Activated CD4-positive, CD25-positive, alpha-beta regulatory T cell treated with anti-CD3 and anti-CD28 coated beads, Interleukin-2, amount 50 U/mL, for 72 hours (primary cell): ENCODE data around the gene ODAM.
"Not testable (repeated sequence)": the region's sequence is repeated elsewhere in the genome, so short reads cannot be mapped to it uniquely, and the experiment has no call there.

Experiments
- DNase-seq: peaks from one replicate; pipeline ENCODE4 v3.0.0; 2021

ODAM gene, protein sequence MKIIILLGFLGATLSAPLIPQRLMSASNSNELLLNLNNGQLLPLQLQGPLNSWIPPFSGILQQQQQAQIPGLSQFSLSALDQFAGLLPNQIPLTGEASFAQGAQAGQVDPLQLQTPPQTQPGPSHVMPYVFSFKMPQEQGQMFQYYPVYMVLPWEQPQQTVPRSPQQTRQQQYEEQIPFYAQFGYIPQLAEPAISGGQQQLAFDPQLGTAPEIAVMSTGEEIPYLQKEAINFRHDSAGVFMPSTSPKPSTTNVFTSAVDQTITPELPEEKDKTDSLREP

DNA sequence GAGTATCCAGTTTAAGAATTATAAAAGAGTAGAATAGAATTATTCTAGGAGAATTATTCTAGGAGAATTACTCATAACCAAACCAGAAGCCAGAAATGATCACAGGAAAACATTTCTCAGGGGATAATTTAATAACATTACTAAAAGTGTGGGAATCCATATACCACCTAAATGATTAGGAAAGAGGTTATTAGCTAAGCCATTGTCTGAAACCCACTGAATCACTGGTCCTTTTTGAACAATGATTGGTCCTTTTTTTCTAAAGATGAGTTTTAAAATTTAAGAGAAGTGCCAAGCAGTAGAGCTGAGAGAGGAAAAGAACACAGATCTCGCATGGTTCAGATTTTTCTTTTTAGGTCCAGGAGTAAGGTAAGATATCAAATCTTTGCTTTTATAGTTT, at the start of gene ODAM:
ODAM (plus strand) TSS at position 301 of the 400 bp plus-strand sequence. CDS start 819 bp downstream, outside the sequence.
- no peak for DNase-seq

DNA sequence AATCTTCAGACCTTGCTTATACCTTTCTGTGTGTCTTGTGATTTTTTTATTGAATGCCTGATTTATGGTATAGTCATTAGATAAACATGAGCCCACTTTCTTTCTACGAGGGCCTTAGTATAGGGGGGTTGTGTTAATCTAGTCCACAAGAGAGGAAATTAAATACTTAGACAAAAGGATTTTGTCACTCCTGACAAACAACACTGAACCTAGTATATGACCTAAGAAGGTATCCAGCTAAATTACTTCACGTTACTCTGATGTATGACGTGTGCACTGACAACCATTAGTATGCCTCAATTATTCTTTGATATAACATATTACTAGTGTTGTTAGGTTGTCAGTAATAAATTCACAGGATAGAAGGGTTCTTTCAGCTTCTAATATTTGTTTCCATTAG, 44.3 kb upstream of the ODAM start:
- no peak for DNase-seq

DNA sequence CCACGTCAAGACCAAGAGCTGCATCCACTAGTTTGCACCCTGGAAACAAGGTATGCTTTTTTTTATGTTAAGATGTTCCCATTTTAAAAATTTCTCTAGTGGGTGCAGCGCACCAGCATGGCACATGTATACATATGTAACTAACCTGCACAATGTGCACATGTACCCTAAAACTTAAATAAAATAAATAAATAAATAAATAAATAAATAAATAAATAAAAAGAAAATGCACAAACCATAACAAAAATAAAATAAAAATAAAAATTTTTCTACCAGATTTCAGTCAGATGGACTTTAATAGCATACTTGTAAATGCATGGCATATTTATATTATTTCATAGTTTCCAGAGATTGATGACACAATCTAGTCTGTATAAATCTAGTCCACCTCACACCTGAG, 43.4 kb upstream of the ODAM start:
- no peak for DNase-seq

DNA sequence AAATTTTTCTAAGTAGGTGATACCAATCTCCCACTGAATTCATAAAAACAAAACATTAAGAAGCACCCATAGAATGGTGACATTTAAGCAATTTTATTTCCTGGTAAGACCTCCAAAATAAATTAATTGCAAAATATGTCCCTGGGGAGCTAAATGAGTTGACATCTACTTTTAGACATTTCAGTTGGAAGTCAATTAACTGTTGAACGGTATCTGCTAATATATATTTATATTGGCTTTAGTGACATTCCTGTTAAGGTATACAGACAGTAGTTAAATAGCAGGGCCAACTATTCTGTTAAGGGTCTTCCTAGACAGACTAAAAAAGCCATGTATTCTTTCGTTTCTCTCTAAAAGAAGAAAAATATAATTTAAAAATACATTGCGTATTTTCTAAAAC, 41.6 kb upstream of the ODAM start, which contains the start of gene PRR27:
PRR27 (plus strand) TSS at position 301 of the 400 bp plus-strand sequence. CDS start 139 bp downstream, outside the sequence.
- no peak for DNase-seq

DNA sequence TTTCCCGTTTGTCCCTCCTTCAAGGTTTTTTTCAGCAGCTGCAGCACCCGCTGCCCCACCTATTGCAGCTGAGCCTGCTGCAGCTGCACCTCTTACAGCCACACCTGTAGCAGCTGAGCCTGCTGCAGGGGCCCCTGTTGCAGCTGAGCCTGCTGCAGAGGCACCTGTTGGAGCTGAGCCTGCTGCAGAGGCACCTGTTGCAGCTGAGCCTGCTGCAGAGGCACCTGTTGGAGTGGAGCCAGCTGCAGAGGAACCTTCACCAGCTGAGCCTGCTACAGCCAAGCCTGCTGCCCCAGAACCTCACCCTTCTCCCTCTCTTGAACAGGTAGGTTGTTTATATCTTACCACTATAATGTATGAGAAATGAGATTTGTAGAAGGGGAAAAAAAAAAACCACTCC, 36.9 kb upstream of the ODAM start:
- no peak for DNase-seq

DNA sequence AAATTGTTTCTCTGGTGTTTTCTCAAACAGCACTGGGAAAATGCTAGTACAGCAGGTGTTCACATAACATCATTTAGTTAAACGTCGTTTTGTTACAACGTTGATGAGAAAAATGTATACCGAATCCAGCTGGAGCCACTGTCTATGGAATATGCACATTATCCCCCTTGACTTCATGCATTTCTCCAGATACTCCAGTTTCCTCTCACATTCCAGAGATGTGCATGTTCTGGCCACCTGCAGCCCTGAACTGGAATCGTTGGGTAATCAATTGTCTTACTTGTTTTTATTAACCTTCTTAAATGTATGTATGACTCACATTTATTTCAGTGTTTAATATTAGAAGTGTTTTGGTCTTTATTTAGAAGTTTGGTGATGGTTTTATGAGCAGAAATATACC, 18.4 kb upstream of the ODAM start:
- DNase-seq, result no peak

DNA sequence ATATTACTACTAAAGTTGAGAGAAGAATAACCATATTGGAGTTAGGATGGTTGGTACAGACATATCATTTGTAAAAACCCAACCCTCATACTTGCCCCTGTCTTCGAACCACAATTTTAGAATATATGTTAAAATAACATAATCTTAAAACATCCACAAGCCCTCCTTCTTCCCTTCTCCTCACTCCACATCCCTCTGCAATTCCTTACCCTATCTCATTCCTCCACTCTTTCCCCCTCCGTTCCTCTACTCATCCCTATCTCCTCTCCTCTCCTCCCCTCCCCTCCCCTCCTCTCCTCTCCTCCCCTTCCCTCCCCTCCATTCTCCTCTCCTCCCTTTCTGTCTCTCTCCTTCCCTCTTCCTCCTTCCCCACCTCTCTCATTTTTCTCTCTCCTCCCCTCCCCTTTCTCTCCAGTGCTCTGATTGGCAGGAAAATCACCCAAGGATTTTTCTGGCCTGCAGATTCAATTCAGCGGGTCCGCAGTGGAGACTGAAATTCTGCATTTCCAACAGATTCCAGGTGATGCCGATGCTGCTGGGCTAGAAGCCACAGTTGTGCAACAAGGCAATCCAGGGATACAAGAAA, 17.4 kb upstream of the ODAM start:
- DNase-seq, result no peak

DNA sequence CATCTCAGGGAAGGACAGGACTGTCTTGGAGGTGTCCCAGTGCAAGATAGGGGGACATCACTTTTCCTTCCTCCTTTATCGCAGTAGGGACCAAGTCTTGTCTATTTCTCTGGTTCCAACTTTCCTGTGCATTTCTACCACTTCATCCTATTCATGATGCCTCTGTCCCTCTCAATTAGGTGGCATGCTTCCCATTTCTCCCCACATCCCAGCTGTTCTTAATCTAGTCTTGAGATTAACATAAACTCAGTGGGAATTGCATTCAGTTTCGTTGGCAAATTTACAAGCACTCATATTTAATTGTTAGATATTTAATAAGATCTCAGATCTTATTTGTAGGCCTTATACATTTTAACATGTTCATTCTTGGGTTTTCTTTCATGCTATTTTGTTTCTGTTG, 15.7 kb upstream of the ODAM start:
- DNase-seq, result no peak

DNA sequence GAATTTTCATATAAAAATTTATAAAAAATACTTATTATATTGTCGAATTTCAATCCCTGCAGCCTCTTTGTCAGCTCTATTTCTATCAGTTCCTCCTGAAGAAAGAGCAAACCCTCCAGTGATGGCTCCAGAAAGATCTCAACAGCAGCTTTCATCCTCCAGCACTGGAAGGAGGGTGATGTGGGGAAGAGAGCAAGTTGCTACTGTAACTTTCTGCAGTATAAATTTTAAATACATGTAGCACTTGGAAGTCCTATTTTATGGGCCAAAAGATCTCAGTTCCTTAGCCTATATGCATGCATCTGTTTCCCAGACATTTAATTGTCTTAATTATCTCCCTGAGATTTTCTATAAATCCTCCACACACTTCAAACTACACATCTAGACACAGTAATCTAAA, 13.7 kb upstream of the ODAM start:
- no peak for DNase-seq

DNA sequence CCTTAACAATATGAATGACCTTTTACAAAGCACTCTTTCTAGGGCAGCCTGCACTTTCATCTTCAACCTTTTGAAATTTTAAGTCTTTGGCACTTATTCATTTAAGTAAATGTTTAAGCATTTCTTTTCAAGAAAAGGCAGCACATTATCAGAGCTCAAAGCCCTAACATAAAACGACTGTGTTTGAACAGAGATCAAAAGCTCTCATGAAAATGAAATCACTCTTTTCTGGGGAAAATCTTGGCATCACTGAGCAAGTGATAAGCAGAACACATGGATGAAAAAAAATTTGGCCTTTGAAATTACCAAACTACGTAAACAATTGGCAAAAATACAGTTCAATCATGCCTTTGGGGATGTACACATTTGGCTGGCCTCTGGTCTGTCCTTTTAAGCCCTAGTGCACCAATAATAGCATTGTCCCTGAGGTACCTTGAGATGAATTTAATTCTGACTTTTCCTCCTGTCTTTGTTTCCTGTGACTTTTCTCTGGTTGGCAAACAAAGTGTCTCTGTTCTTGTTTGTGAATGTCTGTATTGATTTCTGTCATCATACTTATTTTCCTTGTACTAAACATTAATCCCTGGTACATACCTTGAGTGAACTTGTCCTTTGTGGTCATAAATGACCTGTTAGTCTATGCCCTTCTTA, 12.9 kb upstream of the ODAM start:
- no peak for DNase-seq

DNA sequence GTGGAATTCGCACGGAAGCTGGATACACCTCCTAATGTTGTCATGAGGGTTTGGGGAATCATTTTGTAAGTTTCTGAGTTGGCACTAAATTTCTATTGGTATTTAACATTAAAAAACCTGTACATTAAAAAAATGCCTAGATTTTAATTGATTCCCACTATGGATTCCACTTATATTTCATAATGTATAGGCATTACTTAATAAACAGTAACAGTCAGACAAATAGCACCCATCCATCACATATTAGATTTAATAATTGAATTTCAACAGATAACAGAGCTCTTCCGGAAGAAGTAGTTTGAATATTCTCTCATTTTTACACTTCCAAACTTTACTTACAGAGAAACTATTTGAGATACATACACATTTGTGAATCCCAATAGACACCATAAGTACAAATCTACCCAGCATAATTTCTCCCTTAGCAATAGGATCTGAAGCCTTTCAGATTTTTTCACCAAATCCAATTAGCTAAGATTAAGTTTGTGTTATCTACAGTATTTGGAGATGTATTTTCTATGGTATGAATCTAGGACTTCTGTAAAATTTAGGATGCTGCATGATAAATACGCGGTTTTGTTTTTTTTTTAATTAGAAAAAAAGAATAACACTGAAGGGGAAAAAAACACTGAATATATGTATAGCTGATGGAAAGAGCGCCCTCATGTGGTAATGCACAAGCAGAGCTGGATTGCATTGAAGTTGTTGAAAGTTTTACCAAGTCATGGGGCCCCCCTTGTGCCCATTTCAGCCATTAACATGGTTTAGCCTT, 12.2 kb upstream of the ODAM start:
- DNase-seq, result no peak

DNA sequence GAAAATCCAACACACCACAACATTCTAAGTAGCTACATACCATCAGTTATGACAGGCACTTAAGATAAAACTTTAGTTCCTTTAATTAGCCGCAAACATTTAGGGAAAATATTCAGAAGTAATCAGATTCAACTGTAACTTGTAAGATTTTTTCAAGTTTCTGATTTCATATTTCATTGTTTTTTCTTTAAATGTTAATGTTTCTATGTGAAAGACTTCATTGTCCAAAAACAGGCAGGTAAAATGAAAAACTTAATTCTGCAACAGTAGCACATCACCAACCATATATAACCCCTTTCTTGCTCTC, 11.6 kb upstream of the ODAM start:
- no peak for DNase-seq

DNA sequence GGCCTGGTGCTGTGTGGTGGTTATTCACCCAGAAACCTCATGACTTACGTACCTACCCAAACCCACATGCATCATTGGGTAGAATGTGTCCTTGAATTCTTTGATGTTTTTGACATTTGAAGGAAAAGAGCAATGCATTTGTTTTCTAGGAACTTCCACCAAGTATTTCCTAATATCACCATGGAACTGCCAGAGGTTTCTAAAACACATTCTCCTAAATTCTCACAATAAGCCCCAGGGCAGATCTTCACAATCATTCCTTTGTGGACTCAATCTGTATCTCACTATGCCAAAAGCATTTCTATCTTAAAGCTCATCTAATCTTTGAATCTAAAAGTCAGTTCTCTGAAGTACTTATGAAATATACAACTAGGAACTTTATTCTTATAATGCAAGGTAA, 8.3 kb upstream of the ODAM start:
- no peak for DNase-seq

DNA sequence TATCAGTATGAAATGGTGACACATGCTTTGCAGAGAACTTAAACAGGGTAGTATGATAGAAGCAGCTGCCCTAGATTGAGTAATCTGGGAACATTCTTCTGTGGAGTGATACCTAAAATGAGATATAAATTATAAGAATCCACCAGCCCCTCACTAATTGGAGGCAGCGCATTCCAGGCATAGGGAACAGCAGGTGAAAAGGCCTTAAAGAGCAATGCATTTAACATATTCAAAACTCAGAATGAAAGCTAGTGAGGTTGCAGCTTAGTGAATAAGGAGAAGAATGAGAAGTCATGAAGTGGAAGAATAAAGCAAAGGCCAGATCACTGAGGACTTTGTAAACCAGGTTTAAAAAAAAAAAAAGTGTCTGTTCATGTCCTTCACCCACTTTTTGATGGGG, 4.9 kb upstream of the ODAM start:
- no peak for DNase-seq

DNA sequence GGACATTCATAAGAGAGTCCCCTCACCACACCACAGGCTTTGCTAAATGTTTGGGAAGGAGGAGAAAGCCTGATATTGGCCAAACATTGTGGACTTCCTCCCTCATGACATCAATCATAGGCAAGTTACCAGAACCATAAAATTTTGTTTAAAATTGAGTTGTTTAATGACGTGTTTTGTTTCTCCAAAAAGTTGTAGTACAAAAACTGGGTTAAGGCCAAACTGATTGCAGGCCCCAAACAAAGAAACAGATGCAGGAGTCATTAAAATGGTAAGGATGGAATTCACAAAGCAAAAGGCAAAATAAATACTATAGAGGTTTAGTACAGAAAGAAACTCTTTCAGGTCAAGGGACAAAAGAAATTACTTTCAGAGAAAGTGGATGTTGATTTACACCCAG, 3.9 kb upstream of the ODAM start:
- DNase-seq, result no peak

DNA sequence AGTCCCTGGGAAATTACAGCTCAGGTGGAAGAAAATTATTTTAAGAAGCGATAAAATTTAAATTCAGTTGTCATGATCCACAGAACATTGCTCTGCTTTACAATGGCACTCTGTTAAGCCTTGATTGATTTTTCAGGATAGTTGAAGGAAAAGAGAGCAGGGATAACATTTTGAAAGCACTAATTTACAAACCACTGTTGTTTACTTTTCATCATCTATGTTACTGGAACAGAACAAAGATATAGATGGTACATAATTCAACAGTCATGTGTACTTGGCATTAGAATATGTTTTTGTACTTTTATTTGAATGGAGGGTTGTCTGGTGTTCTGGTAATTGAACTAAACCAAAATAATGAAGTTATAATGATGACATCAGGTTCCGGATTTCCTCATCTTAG, 2.6 kb upstream of the ODAM start:
- DNase-seq, result no peak

DNA sequence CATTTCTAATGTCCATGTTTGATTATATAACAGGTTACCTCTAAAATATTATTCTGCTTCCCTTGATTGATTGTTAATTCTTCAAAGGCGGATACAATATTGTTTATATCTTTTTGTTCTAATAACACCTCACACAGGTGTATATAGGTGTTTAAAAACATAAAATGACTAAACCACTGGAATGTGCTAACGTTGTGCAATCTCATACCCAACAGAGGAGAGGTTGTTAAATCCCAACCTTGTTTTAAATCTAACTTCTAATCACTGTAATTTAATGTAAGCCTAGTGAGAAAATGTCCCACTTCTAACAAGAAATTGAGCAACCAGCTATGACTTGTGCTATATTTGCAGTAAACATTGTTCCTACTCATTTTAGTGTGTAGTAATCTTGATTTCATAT, 1.3 kb downstream of the ODAM start:
- DNase-seq, result no peak

DNA sequence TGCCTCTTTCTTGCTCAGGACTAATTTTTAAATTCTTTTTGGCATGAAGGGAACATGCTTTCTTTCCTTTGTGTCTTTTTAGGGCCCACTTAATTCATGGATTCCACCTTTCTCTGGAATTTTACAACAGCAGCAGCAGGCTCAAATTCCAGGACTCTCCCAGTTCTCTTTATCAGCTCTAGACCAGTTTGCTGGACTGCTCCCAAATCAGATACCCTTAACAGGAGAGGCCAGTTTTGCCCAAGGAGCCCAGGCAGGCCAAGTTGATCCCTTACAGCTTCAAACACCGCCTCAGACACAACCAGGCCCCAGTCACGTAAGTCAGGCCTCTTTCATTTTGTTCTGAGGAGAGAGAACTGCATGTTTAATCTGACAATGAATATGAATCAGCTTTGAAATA, 2.3 kb downstream of the ODAM start:
- no peak for DNase-seq

DNA sequence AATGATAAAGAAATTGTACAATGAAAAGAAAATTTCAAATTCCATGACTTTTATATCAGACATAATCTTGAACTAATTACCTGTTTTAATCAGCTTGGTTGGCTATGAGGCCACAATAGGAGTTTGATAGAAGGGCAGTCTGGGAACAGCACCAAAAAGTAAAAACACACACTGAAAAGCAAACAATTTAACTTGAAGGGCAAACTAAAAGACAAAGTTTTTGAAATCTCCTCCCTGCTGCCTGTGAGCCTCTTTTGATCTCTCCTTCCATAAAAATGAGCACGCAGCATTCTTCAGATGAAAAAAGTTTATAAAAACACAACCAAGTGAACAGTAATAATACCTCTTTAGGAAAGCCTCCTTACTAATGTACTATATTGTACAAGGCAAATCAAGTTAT, 8.1 kb downstream of the ODAM start:
- no peak for DNase-seq

DNA sequence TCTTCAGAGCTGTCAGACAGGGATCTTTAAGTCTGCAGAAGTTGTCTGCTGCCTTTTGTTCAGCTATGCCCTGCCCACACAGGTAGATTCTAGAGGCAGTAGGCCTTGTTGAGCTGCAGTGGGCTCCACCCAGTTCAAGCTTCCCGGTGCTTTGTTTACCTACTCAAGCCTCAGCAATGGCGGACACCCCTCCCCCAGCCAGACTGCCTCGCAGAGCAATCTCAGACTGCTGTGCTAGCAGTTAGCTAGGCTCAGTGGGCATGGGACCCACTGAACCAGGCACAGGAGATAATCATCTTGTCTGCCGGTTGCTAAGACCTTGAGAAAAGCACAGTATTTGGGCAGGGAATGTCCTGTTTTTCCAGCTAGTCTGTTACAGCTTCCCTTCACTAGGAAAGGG, 17.2 kb downstream of the ODAM start:
- not testable (repeated sequence) for DNase-seq

DNA sequence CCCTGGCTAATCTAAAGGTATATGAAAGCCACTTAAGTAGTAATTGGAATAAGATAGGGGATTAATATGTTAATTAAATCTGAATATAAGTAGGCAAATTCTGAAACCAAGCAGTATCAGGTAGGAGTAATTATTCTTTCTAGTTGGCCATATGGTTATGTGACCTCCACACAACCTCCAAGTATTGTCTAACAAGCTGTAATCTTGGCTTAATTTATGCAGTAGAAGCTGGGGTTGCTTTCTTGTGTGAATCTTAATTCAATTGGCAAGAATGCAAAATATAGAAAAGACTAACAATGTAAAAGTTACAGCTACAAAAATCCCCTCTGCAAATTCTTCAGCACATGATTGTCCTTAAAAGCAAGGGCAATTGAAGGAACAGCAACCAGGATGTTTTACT, 20.6 kb downstream of the ODAM start:
- not testable (repeated sequence) for DNase-seq

DNA sequence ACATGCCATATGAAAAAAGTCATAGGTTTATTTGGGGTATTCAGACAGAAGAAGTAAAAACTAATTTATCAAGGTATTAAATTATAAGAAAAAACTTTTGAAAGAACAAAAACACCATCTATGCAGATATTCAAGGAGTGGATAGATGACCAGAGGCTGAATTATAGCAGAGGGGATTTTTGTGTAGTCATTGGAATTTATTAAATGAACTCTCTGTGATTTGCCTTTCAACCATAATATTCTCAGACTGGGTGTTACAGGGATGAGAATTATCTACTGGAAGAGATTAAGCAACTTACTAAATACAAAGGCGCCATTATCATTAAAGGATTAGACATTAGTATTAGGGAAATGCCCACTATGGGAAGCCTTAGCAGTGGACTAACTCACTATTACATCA, 21.0 kb downstream of the ODAM start:
- not testable (repeated sequence) for DNase-seq

DNA sequence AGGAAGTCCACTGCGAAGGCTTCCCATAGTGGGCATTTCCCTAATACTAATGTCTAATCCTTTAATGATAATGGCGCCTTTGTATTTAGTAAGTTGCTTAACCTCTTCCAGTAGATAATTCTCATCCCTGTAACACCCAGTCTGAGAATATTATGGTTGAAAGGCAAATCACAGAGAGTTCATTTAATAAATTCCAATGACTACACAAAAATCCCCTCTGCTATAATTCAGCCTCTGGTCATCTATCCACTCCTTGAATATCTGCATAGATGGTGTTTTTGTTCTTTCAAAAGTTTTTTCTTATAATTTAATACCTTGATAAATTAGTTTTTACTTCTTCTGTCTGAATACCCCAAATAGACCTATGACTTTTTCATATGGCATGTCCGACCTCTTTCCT, 25.9 kb downstream of the ODAM start:
- DNase-seq, result not testable (repeated sequence)

DNA sequence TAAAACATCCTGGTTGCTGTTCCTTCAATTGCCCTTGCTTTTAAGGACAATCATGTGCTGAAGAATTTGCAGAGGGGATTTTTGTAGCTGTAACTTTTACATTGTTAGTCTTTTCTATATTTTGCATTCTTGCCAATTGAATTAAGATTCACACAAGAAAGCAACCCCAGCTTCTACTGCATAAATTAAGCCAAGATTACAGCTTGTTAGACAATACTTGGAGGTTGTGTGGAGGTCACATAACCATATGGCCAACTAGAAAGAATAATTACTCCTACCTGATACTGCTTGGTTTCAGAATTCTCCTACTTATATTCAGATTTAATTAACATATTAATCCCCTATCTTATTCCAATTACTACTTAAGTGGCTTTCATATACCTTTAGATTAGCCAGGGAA, 26.3 kb downstream of the ODAM start:
- DNase-seq, result not testable (repeated sequence)
